ENCODE data around the gene TPST1.
"Not testable (repeated sequence)": the region's sequence is repeated elsewhere in the genome, so short reads cannot be mapped to it uniquely, and the experiment has no call there.

The TPST1 gene

DNA sequence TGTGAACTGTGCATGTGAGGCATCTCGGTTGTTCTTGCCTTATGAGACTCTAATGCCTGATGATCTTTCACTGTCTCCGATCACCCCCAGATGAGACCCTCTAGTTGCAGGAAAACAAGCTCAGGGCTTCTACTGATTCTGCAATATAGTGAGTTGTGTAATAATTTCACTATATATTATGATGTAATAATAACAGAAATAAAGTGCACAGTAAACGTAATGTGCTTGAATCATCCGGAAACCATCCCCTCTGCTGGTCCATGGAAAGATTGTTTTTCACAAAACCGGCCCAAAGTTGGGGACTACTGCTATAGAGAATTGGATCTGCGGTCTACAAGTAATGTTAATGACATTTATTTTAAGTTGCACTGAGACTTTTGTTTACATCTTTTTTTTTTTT is 126.7 kb downstream of the TPST1 start:
- DNase-seq (ENCODE audit: low spot score), result no peak

DNA sequence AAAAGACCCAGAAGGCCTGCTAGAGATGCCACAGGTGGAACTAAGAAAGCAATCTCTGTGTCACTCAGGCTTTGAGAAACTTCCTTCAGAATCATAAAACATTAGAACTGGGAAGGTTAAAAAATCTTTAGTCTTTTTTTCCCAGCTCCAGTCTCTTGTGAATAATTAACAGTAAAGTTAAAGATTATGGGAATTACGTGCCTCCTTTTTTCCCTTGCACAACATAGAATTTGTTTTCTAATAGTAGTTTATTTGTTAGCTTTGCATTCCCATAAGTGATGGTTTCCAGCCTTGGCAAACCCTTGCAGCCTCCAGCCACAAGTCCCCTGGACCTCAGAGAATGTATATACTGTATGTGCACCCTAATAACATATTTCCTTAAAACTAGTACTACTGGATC is 128.3 kb downstream of the TPST1 start:
- DNase-seq (ENCODE audit: low spot score), result no peak

- DNase-seq (ENCODE audit: low spot score), result no peak
Observed at GRCh38 chr7:66335318-66335717, 130.2 kb downstream of the TPST1 start.

DNA sequence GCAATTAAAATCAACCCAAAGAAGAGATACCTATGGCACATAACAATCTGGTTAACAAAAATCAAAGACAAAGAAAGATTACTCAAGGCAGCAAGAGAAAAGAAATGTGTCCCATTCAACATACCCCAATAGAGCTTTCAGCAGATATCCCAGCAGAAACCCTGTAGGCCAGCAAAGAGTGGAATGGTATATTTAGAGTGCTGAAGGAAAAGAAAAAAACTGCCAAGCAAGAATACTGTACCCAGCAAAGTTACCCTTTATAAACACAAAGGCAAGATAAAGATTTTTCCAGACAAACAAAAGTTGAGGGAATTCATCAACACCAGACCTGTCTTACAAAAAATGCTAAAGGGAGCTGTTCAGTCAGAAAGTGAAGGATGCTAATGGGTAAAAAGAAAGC is 131.6 kb downstream of the TPST1 start:
- no peak for DNase-seq (ENCODE audit: low spot score)

DNA sequence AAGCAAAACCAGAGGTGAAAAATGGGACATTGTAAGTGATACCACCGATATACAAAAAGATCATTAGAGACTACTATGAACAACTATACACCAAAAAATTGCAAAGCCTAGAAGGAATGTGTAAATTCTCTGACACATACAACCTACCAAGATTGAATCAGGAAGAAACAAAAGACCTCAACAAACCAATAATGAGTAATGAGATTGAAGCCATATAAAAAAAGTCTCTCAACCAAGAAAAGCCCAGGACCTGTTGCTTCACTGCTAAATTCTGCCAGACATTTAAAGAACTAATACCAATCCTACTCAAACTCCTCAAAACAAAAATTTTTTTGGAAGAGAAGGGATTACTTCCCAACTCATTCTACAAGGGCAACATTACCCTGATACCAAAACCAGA is 134.0 kb downstream of the TPST1 start:
- DNase-seq (ENCODE audit: low spot score), result no peak

DNA sequence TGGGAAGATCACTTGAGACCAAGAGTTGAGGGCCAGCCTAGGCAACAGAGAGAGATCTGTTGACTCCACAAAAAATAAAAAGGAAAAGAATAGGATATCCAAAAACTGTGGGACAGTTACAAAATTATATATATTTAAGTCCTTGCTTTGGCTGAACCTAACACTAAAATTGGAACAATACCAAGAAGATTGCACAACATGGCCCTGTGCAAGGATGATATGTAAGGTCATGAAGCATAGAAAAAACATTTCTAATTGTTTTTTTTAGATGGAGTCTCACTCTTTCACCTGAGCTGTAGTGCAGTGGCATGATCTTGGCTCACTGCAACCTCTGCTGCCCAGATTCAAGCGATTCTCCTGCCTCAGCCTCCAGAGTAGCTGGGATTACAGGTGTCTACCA is 139.0 kb downstream of the TPST1 start:
- DNase-seq (ENCODE audit: low spot score), result no peak

- no peak for DNase-seq (ENCODE audit: low spot score)
Observed at GRCh38 chr7:66348531-66348930, 143.4 kb downstream of the TPST1 start.

- DNase-seq (ENCODE audit: low spot score), result no peak
Observed at GRCh38 chr7:66348959-66349358, 143.8 kb downstream of the TPST1 start.

GRCh38 chr7:66352071-66352470 is 146.9 kb downstream of the TPST1 start:
- DNase-seq (ENCODE audit: low spot score), result peak; percentile 38

GRCh38 chr7:66353547-66353946 is 148.4 kb downstream of the TPST1 start:
- peak; percentile 26 for DNase-seq (ENCODE audit: low spot score)

DNA sequence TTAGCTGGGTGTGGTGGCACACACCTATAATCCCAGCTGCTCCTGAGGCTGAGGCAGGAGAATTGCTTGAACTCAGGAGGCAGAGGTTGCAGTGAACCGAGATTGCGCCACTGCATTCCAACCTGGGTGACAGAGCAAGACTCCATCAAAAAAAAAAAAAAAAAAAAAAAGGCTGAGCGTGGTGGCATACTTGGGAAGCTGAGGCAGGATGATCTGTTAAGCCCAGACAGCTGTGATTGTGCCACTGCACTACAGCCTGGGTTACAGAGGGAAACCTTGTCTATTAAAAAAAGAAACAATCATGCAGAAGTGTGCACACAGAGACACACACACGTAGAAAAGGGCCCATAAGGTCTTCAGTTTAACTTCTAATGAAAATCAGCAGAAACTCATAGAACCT is 150.6 kb downstream of the TPST1 start:
- DNase-seq (ENCODE audit: low spot score), result no peak

DNA sequence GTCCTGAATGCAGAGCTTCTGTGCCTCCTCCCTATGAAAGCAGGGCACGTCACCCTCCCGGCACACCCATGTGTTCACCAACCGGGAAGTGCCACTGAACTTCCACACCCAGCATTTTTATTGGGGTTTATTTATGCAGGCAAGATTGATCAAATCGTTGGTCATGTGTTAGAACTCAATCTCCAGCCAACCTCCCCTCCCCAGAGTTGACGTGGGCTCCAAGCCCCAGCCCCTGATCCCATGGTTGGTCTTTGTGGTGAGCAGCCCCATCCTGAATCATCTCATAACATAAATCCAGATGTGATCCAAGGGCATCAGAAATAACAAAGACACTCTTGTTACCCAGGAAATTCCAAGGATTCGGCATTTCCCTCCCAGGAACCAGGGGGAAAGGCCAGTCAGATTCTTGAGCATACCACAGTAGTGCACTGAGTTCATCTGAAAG is 151.2 kb downstream of the TPST1 start:
- no peak for DNase-seq (ENCODE audit: low spot score)

DNA sequence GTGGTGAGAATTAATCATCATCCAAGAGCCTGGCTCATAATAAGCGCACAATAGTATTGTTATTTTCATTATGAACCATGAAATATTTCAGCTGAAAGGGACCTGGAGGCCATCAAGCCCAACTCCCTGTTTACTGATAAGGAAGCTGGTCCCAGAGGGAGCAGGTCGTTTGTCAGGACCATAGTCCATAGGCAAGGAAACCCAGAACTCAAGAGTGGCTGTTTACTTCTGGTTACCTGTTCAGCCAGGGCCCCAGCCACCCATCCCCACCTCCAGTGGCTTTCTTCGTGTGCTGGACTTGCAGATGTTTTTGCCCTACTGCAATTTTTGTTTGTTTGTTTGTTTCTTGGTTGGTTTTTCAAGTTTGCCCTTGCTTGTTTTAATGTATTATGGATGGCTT is 152.0 kb downstream of the TPST1 start:
- DNase-seq (ENCODE audit: low spot score), result no peak

DNA sequence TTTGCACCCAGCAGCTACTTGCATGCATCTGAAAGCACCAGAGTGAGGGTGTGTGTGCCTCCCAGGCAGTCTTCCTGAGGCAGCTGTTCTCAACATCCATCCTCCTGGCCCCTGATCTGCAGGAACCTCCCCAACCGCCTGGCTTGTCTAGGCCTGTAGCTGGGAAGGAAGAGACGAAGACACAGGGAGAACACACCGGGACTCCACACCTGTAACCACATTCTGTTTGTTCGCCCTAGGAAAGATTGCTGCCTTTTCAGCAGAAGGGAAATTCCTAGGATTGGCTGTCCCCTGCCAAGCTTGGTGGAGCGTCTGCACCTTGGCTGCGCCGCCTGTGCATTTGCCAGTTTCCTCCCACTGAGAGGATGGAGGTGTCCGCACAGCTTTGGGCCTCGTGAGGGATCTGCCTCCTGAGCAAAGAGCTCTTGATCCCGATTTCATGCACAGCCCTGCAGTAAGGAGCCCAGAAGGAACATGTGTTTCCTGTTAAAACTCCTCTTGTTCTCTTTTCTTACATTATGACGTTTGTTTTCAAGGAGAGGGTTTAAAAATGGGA is 154.6 kb downstream of the TPST1 start:
- no peak for DNase-seq (ENCODE audit: low spot score)

DNA sequence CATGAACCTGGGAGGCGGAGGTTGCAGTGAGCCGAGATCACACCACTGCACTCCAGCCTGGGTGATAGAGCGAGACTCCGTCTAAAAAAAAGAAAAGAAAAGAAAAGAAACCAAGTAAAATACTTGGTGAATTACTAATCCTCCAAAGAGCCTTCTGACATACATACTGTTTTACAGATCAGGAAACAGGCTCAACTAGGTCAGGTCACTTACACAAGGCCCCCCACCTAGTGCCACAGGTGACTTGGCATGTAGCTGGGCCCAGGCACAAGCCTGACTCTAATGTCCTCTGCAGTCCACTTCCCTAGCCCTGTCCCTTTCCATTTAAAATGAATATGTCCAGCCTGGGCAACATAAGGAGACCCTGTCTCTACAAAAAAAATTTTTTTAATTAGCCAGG is 157.0 kb downstream of the TPST1 start:
- no peak for DNase-seq (ENCODE audit: low spot score)

GRCh38 chr7:66363635-66364034 is 158.5 kb downstream of the TPST1 start:
- DNase-seq (ENCODE audit: low spot score), result no peak

- not testable (repeated sequence) for DNase-seq (ENCODE audit: low spot score)
Observed at GRCh38 chr7:66365031-66365430, 159.9 kb downstream of the TPST1 start.

DNA sequence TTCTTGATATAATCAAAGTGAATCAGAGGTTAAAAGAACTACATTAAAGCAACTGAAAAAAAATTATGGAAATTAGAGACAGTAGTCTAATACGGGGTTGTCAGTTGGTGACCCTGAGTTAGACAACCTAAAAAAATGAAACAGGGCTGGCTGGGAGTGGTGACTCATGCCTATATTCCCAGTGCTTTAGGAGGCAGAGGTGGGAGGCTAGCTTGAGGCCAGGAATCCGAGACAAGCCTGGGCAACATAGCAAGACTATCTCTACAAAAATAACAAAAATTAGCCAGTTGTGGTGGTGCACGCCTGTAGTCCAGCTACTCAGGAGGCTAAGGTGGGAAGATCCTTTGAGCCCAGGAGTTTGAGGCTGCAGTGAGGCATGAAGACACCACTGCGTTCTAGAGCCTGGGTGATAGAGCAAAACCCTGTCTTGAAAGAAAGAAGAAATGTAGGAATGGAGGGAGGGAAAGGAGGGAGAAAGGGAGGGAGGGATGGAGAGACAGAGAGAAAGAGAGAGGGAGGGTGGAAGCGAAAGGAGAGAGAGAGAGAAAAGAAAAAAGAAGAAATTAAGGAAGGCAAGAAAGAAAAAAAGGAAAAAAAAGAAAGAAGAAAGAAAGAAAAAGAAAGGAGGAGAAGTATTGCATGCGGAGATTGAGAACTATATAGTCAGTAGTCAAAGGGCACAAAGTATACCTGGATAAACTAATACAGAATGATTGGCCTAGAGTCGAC is 166.1 kb downstream of the TPST1 start:
- DNase-seq (ENCODE audit: low spot score), result no peak

DNA sequence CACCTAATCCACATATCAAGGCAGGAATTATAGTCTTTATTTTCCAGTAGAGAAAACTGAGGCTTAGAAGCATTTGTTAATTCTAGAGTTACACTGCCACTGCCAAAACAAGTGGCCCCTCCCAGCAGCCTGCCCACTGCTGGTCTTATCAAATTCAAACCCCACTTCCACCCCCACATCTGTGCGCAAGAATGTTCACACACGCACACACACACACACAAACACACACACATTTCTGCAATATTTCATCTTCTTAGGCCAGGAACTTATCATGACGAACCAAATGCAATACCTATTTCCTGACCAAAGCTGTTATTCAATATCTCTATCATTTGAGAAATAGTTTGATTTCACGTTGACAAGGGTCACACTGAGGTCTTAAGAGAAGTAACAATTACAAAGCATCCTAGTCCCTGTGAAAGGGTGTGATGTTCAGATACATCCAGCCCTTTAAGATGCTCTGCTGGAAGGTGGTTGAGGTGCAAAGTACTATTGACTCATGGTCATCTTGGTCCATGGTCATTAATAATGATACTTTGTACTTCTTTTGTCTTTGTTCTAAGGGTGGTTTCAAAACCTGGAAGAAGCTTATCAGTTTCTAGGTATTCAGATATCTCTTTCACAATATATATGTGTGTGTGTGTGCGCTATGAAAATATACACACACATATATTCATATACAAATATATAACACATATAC is 169.2 kb downstream of the TPST1 start:
- not testable (repeated sequence) for DNase-seq (ENCODE audit: low spot score)

- no peak for DNase-seq (ENCODE audit: low spot score)
Observed at GRCh38 chr7:66376264-66376945, 171.3 kb downstream of the TPST1 start.

DNA sequence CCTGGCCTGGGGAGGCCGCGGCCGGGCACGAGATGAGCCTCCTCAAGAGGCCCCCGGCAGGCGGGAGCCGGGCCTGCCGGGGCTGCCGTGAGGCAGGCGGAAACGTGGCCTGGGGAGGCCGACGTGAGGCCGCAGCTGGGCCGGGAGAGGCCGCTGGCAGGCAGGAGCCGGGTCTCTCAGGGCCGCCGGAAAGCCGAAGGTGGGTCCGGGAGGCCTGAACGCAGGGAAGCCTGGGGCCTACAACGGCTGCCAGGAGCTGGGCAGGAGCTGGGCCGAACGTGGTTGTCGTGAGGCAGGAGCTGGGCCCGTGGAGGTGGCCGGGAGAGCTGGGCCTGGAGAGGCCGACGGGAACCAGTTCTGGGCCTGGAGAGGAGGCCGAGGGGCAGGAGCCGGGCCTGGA is 171.9 kb downstream of the TPST1 start:
- no peak for DNase-seq (ENCODE audit: low spot score)

GRCh38 chr7:66377714-66378113 is 172.6 kb downstream of the TPST1 start:
- DNase-seq (ENCODE audit: low spot score), result no peak
